Tibial artery (tissue), 4 donors: ENCODE data around the gene SNRNP48.

Source experiments
- DNase-seq, 2 donors: peaks; one replicate each; pipeline ENCODE4 v3.0.0-alpha.2; 2019
- H3K27ac ChIP-seq, 2 donors: fragments of 200-600 bp; sonication (generic) in 1 of 2; 1 replicate in 1 of 2; 2 replicates in 1 of 2; pipeline ENCODE4 v1.5.1; 2018 to 2019; ENCODE audit warnings: mild to moderate bottlenecking in 1 of 2
- H3K27me3 ChIP-seq, 2 donors: fragments of 200-600 bp; sonication (generic) in 1 of 2; one replicate each; pipeline versions ENCODE4 v1.5.1 to v1.6.0; 2016 to 2019
- H3K36me3 ChIP-seq, 3 donors: fragments of 200-600 bp; sonication (generic) in 2 of 3; one replicate each; pipeline ENCODE4 v1.5.1; 2016 to 2019; ENCODE audit warnings: mild to moderate bottlenecking in 2 of 3
- H3K4me1 ChIP-seq, 4 donors: fragments of 200-600 bp; sonication (generic) in 2 of 4; 1 replicate in 3 of 4; 2 replicates in 1 of 4; pipeline ENCODE4 v1.5.1; 2016 to 2019
- H3K4me3 ChIP-seq, 2 donors: fragments of 200-600 bp; sonication (generic) in 1 of 2; 1 replicate in 1 of 2; 2 replicates in 1 of 2; pipeline ENCODE4 v1.5.1; 2018 to 2019; ENCODE audit warnings: mild to moderate bottlenecking in 2 of 2
- H3K9me3 ChIP-seq, 3 donors: fragments of 200-600 bp; sonication (generic) in 1 of 3; one replicate each; pipeline ENCODE4 v1.5.1; 2016 to 2019
- CTCF ChIP-seq, 2 experiments: fragments of 200-600 bp in 1 of 2; fragments of 450-650 bp in 1 of 2; IDR thresholded peaks; one replicate each; pipeline ENCODE4 v1.5.1; 2017 to 2019; ENCODE audit warnings: antibody characterized with exemption in 2 of 2, mild to moderate bottlenecking in 1 of 2, moderate library complexity in 1 of 2
- intact Hi-C: fragments of 100-400 bp; cut with DNase I; formaldehyde crosslinking; loops from one replicate; pipeline ENCODE4 v1.15.0; 2023; ENCODE audit warnings: low total_unique reads

SNRNP48 gene

DNA sequence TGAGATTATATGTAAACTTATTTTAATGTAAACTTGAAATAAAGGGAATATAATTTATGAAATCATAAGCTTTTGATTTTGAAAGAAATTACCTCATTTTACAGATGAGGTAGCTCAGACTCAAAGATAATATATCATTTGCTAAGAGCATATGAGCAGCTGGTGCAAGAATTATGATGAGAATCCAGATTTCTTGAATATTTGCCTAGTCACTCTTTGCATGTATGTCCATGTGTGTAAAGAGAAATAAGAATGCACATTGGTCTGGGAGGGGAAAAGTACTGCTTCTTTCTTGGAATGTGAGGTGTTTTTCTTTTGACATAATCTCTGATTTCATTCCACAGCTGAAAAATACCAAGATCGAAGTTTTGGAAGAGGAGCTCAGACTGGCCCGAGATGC is 11.1 kb upstream of the SNRNP48 start:
- intact Hi-C loops = loop anchor here (10.0 kb wide), 1 partner anchor 626 kb away; no protein-coding TSS in a partner anchor
- no peaks in the 10 kb centered on the region for H3K4me1 ChIP-seq
- no peaks in the 10 kb centered on the region for H3K9me3 ChIP-seq
- H3K27me3 ChIP-seq = peaks cover 0 to 4% of the 10 kb centered on the region in 2 donors
- H3K27ac ChIP-seq = no peak overlapping the region
- DNase-seq = no peak
- peaks cover 0 to 45% (median 0%) of the 10 kb centered on the region in 3 donors for H3K36me3 ChIP-seq
- TF ChIP-seq CTCF (IDR thresholded peaks at IDR 0.05) = no peak
- H3K4me3 ChIP-seq = no peak overlapping the region

DNA sequence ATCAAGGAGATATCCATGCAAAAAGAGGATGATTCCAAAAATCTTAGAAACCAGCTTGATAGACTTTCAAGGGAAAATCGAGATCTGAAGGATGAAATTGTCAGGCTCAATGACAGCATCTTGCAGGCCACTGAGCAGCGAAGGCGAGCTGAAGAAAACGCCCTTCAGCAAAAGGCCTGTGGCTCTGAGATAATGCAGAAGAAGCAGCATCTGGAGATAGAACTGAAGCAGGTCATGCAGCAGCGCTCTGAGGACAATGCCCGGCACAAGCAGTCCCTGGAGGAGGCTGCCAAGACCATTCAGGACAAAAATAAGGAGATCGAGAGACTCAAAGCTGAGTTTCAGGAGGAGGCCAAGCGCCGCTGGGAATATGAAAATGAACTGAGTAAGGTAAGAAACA is 10.1 kb upstream of the SNRNP48 start:
- no peak for TF ChIP-seq CTCF (IDR thresholded peaks at IDR 0.05)
- peaks cover 0 to 46% (median 0%) of the 10 kb centered on the region in 3 donors for H3K36me3 ChIP-seq
- intact Hi-C loops = loop anchor here (10.0 kb wide), 2 partner anchors 275 to 625 kb away; no protein-coding TSS in a partner anchor

GRCh38 chr6:7580537-7580926 is 9.5 kb upstream of the SNRNP48 start:
- no peak overlapping the region for H3K27ac ChIP-seq
- no peak for TF ChIP-seq CTCF (IDR thresholded peaks at IDR 0.05)
- no peak for DNase-seq
- peaks cover 0 to 46% (median 0%) of the 10 kb centered on the region in 3 donors for H3K36me3 ChIP-seq
- no peak overlapping the region for H3K4me3 ChIP-seq
- H3K9me3 ChIP-seq = no peaks in the 10 kb centered on the region
- no peaks in the 10 kb centered on the region for H3K4me1 ChIP-seq
- peaks cover 0 to under 1% of the 10 kb centered on the region in 2 donors for H3K27me3 ChIP-seq
- intact Hi-C loops = loop anchor here (10.0 kb wide), 1 partner anchor 276 kb away; no protein-coding TSS in a partner anchor

More for the DNA sequence above, 10.1 kb upstream of the SNRNP48 start:
- Histone ChIP-seq H3K27me3 (peaks cover 0 to 4% of the 10 kb centered on the region in 2 donors), H3K4me1 (no peaks in the 10 kb centered on the region), H3K4me3 (no peak overlapping the region), H3K27ac (no peak overlapping the region), H3K9me3 (no peaks in the 10 kb centered on the region)
- no peak for DNase-seq

GRCh38 chr6:7580927-7581618 is 8.9 kb upstream of the SNRNP48 start:
- H3K9me3 ChIP-seq = no peaks in the 10 kb centered on the region
- intact Hi-C loops = loop anchor here (10.0 kb wide), 1 partner anchor 276 kb away; no protein-coding TSS in a partner anchor
- no peaks in the 10 kb centered on the region for H3K4me1 ChIP-seq
- H3K4me3 ChIP-seq = no peak overlapping the region
- H3K36me3 ChIP-seq = peaks cover 0 to 46% (median 0%) of the 10 kb centered on the region in 3 donors
- DNase-seq = no peak
- no peak overlapping the region for H3K27ac ChIP-seq
- no peaks in the 10 kb centered on the region for H3K27me3 ChIP-seq
- no peak for TF ChIP-seq CTCF (IDR thresholded peaks at IDR 0.05)

DNA sequence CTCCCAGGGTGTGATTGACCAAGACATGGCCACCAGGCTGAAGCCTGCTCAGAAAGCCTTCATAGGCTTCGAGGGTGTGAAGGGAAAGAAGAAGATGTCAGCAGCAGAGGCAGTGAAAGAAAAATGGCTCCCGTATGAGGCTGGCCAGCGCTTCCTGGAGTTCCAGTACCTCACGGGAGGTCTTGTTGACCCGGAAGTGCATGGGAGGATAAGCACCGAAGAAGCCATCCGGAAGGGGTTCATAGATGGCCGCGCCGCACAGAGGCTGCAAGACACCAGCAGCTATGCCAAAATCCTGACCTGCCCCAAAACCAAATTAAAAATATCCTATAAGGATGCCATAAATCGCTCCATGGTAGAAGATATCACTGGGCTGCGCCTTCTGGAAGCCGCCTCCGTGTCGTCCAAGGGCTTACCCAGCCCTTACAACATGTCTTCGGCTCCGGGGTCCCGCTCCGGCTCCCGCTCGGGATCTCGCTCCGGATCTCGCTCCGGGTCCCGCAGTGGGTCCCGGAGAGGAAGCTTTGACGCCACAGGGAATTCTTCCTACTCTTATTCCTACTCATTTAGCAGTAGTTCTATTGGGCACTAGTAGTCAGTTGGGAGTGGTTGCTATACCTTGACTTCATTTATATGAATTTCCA is 4.6 kb upstream of the SNRNP48 start:
- intact Hi-C loops = loop anchor here (10.0 kb wide), 1 partner anchor 281 kb away; no protein-coding TSS in a partner anchor
- no peak for DNase-seq
- Histone ChIP-seq H3K27me3 (no peaks in the 10 kb centered on the region), H3K9me3 (no peaks in the 10 kb centered on the region), H3K4me3 (no peak overlapping the region), H3K27ac (no peak overlapping the region), H3K4me1 (peaks cover 0 to 10% (median 3%) of the 10 kb centered on the region in 4 donors), H3K36me3 (peaks cover 0 to 19% (median 0%) of the 10 kb centered on the region in 3 donors)
- TF ChIP-seq CTCF (IDR thresholded peaks at IDR 0.05) = no peak
